ENCODE data around the gene NBPF3.

Gene NBPF3

DNA sequence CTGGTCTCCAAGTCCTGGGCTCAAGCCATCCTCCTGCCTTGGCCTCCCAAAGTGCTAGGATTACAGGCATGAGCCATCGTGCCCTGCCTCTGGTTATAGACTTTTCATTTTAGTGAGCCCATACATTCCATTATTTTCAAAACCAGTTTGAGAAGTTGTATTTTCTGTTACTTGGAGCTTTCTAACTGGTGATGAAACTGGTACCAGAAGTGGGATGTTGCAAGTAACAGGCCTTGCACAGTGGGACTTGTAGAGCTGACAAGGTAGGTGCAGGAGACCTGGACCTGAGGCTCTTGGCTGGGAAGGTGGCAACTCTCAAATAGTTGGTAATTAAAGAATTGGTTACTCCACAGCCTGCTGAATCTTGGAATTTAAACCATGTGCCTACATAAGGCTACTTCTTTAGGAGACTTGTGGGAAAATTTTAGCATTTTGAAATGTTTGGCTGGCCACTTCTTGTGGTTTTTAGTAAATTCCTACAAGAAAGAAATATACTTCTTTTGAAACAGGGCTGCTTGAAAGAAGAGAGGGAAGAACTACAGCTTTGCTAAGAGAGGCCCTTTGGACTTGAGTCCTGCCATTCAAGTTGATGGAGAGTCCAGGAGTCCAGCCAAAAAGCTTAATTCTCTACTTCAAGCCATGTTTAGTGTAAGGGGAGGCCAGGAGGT is 59.5 kb downstream of the NBPF3 start:
- Histone ChIP-seq H3K9ac (ENCODE audit: insufficient read length, low read depth) (no peak overlapping the region), H3K9me3 (ENCODE audit: insufficient read depth, low read length) (no peaks in the 10 kb centered on the region), H3K27me3 (ENCODE audit: insufficient read depth, insufficient read length) (no peaks in the 10 kb centered on the region), H3K4me1 (ENCODE audit: insufficient read depth, insufficient read length) (no peaks in the 10 kb centered on the region), H3K4me3 (ENCODE audit: insufficient read length, low read depth) (no peak overlapping the region), H3K36me3 (ENCODE audit: insufficient read depth, insufficient read length, low read length) (no peaks in the 10 kb centered on the region)
- no peak for DNase-seq (ENCODE audit: low read depth, low spot score)
- TF ChIP-seq YY1 (IDR thresholded peaks at IDR 0.05; ENCODE audit: insufficient read depth, insufficient read length) (no peak), ZNF274 (IDR thresholded peaks at IDR 0.05; ENCODE audit: low read depth, low read length) (no peak), SUZ12 (IDR thresholded peaks at IDR 0.05; ENCODE audit: extremely low read depth, insufficient read depth, insufficient read length) (no peak)

- Histone ChIP-seq H3K4me3 (ENCODE audit: insufficient read length, low read depth) (no peak overlapping the region), H3K9me3 (ENCODE audit: insufficient read depth, low read length) (no peaks in the 10 kb centered on the region), H3K4me1 (ENCODE audit: insufficient read depth, insufficient read length) (peaks cover 2% of the 10 kb centered on the region), H3K27me3 (ENCODE audit: insufficient read depth, insufficient read length) (peaks cover 8% of the 10 kb centered on the region), H3K36me3 (ENCODE audit: insufficient read depth, insufficient read length, low read length) (no peaks in the 10 kb centered on the region), H3K9ac (ENCODE audit: insufficient read length, low read depth) (no peak overlapping the region)
- no peak for DNase-seq (ENCODE audit: low read depth, low spot score)
- TF ChIP-seq ZNF274 (IDR thresholded peaks at IDR 0.05; ENCODE audit: low read depth, low read length) = no peak
- no peak for TF ChIP-seq SUZ12 (IDR thresholded peaks at IDR 0.05; ENCODE audit: extremely low read depth, insufficient read depth, insufficient read length)
Measured at GRCh38 chr1:21503706-21504377, 63.9 kb downstream of the NBPF3 start.

DNA sequence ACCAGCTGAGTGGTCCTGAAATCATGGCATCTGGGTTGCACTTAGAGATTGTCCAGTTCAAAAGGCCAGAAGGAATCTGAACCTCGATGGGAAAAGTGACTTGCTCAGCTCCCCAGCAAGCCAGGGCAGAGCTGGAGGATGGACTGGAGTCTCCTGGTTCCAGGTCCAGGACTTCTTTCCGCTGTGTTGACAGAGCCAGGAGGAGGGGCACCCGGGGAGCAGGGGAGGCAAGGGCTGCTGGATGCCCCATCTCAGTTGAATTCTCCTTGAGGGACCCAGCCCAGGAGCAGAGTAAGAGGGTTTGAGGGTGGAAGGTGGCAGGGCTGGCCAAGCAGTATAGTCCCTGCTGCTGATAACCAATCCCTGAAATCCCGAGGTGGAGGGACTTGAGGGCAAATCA is 66.9 kb downstream of the NBPF3 start:
- no peak overlapping the region for H3K9ac ChIP-seq (ENCODE audit: insufficient read length, low read depth)
- H3K4me1 ChIP-seq (ENCODE audit: insufficient read depth, insufficient read length) = peaks cover 7% of the 10 kb centered on the region
- TF ChIP-seq SUZ12 (IDR thresholded peaks at IDR 0.05; ENCODE audit: extremely low read depth, insufficient read depth, insufficient read length) (no peak), YY1 (IDR thresholded peaks at IDR 0.05; ENCODE audit: insufficient read depth, insufficient read length) (no peak), ZNF274 (IDR thresholded peaks at IDR 0.05; ENCODE audit: low read depth, low read length) (no peak)
- H3K9me3 ChIP-seq (ENCODE audit: insufficient read depth, low read length) = no peaks in the 10 kb centered on the region
- H3K4me3 ChIP-seq (ENCODE audit: insufficient read length, low read depth) = no peak overlapping the region
- H3K27me3 ChIP-seq (ENCODE audit: insufficient read depth, insufficient read length) = peaks cover 8% of the 10 kb centered on the region
- peaks cover 3% of the 10 kb centered on the region for H3K36me3 ChIP-seq (ENCODE audit: insufficient read depth, insufficient read length, low read length)
- DNase-seq (ENCODE audit: low read depth, low spot score) = no peak

GRCh38 chr1:21507511-21508270 is 67.8 kb downstream of the NBPF3 start:
- peaks cover 10% of the 10 kb centered on the region for H3K36me3 ChIP-seq (ENCODE audit: insufficient read depth, insufficient read length, low read length)
- H3K4me3 ChIP-seq (ENCODE audit: insufficient read length, low read depth) = no peak overlapping the region
- H3K9ac ChIP-seq (ENCODE audit: insufficient read length, low read depth) = no peak overlapping the region
- no peak for TF ChIP-seq SUZ12 (IDR thresholded peaks at IDR 0.05; ENCODE audit: extremely low read depth, insufficient read depth, insufficient read length)
- TF ChIP-seq YY1 (IDR thresholded peaks at IDR 0.05; ENCODE audit: insufficient read depth, insufficient read length) = no peak
- no peak for TF ChIP-seq ZNF274 (IDR thresholded peaks at IDR 0.05; ENCODE audit: low read depth, low read length)
- H3K4me1 ChIP-seq (ENCODE audit: insufficient read depth, insufficient read length) = peaks cover 8% of the 10 kb centered on the region
- H3K9me3 ChIP-seq (ENCODE audit: insufficient read depth, low read length) = no peaks in the 10 kb centered on the region
- no peak for DNase-seq (ENCODE audit: low read depth, low spot score)
- H3K27me3 ChIP-seq (ENCODE audit: insufficient read depth, insufficient read length) = peaks cover 8% of the 10 kb centered on the region

GRCh38 chr1:21508580-21509350 is 68.8 kb downstream of the NBPF3 start:
- H3K27me3 ChIP-seq (ENCODE audit: insufficient read depth, insufficient read length) = peaks cover 8% of the 10 kb centered on the region
- TF ChIP-seq YY1 (IDR thresholded peaks at IDR 0.05; ENCODE audit: insufficient read depth, insufficient read length) = no peak
- TF ChIP-seq SUZ12 (IDR thresholded peaks at IDR 0.05; ENCODE audit: extremely low read depth, insufficient read depth, insufficient read length) = no peak
- no peak for TF ChIP-seq ZNF274 (IDR thresholded peaks at IDR 0.05; ENCODE audit: low read depth, low read length)
- peak overlapping the region; percentile 70 for H3K9ac ChIP-seq (ENCODE audit: insufficient read length, low read depth)
- peak overlapping the region; percentile 89 for H3K4me3 ChIP-seq (ENCODE audit: insufficient read length, low read depth)
- peak; percentile 66 for DNase-seq (ENCODE audit: low read depth, low spot score)
- no peaks in the 10 kb centered on the region for H3K9me3 ChIP-seq (ENCODE audit: insufficient read depth, low read length)
- H3K4me1 ChIP-seq (ENCODE audit: insufficient read depth, insufficient read length) = peaks cover 8% of the 10 kb centered on the region
- peaks cover 16% of the 10 kb centered on the region for H3K36me3 ChIP-seq (ENCODE audit: insufficient read depth, insufficient read length, low read length)

GRCh38 chr1:21509351-21510112 is 69.6 kb downstream of the NBPF3 start, which contains the start of gene ALPL:
TSS of gene ALPL (plus strand) at chr1:21509423. CDS start at chr1:21554082, 44,659 bp downstream.
- peaks cover 20% of the 10 kb centered on the region for H3K36me3 ChIP-seq (ENCODE audit: insufficient read depth, insufficient read length, low read length)
- peak within 1 kb of the TSS; percentile 96 for H3K9ac ChIP-seq (ENCODE audit: insufficient read length, low read depth)
- H3K4me3 ChIP-seq (ENCODE audit: insufficient read length, low read depth) = peak within 1 kb of the TSS; percentile 89
- TF ChIP-seq ZNF274 (IDR thresholded peaks at IDR 0.05; ENCODE audit: low read depth, low read length) = no peak
- TF ChIP-seq SUZ12 (IDR thresholded peaks at IDR 0.05; ENCODE audit: extremely low read depth, insufficient read depth, insufficient read length) = no peak
- no peak for TF ChIP-seq YY1 (IDR thresholded peaks at IDR 0.05; ENCODE audit: insufficient read depth, insufficient read length)
- peaks cover 8% of the 10 kb centered on the region for H3K4me1 ChIP-seq (ENCODE audit: insufficient read depth, insufficient read length)
- no peak for DNase-seq (ENCODE audit: low read depth, low spot score)
- H3K27me3 ChIP-seq (ENCODE audit: insufficient read depth, insufficient read length) = peaks cover 8% of the 10 kb centered on the region
- H3K9me3 ChIP-seq (ENCODE audit: insufficient read depth, low read length) = no peaks in the 10 kb centered on the region
